Cerebellar cortex (tissue), 1 donor: Measurements from ENCODE around the gene TSPOAP1.

Experiments
- DNase-seq: peaks from one replicate; pipeline ENCODE4 v3.0.0-alpha.2; 2015; ENCODE audit warnings: low spot score

TSPOAP1 gene

DNA sequence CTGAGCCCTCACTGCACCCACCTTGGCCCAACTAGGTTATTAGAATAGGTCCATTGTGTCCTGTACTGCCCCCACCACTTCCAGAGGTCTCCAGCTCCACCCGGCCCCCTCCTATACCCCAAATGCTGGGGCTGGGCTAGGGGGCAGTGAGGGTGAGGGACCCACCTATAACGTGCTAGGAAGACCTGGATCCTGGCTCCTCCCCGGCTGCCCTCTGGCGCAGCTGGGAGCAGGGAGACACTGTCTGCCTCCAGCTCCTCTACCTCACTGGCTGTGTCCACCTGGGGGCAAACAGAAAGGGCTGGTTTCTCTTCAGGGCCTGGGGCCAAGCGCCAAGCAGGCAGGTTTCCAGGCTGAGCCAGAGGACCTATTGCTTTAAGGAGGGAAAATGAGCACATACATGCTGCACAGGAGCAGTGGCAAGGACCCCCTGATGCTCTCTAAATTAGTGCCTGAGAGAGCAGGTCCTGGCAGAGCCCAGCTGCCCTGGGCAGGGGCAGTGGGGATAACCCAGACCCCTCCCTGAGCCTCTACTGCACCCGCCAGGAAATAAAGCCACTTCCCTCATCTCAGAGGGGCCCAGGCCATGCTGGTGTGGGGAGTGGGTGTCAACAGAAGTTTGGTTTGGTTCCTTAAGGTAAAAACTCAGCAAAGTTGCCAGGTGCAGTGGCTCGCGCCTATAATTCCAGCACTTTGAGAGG lies 12.2 kb downstream of the TSPOAP1 start:
- no peak for DNase-seq

DNA sequence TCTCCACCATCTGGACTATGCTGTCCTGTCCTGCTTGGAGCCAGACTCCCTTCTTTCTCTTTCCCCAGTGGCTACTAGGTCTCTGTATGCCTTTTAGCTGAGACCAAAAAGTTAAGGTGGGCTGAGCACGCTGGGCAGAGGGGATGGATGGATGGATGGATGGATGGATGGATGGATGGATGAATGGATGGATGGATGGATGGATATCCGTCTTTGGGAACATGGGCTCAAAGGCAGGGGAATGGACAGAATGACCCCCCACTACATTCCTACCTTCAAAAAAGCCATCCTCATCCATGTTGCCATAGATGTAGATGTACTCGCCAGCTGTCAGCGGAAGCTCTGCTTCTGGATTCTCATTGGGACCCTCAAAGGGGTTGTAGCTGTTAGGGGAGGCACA lies 12.8 kb downstream of the TSPOAP1 start:
- no peak for DNase-seq

DNA sequence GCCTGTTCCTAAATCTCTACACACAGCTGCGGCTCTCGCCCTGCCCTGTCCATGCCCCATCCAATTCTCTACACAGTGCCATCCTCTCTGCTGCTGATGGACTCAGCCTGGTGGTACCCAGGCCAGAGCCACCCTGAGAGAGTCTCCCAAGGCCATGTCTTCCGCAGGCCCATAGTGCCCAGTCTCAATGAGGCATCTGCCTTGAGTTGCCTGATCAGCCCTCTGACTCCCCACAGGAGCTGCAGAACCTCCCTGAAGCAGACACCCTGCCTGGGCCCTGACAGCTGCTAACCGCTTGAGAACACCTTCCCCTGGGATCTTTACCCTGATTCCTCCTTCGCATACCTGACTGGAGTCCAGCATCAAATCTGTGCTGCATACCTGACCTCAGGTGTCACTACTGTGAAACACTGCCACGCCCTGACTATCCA lies 13.3 kb downstream of the TSPOAP1 start:
- DNase-seq = no peak

DNA sequence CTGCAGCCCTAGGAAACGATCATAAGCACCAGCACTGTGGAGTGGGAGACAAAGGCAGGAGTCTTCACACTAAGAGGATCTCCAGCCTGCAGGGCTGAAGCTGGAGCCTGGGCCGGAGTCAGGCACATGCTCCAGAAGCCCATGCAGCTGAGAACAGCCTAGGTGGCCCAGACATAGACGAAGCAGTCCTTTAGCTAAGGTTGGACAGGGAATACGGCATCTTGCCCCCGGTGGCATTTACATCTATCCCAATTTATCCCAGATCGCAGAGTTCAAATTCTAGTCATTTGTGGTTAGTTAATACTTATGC lies 13.9 kb downstream of the TSPOAP1 start:
- no peak for DNase-seq

DNA sequence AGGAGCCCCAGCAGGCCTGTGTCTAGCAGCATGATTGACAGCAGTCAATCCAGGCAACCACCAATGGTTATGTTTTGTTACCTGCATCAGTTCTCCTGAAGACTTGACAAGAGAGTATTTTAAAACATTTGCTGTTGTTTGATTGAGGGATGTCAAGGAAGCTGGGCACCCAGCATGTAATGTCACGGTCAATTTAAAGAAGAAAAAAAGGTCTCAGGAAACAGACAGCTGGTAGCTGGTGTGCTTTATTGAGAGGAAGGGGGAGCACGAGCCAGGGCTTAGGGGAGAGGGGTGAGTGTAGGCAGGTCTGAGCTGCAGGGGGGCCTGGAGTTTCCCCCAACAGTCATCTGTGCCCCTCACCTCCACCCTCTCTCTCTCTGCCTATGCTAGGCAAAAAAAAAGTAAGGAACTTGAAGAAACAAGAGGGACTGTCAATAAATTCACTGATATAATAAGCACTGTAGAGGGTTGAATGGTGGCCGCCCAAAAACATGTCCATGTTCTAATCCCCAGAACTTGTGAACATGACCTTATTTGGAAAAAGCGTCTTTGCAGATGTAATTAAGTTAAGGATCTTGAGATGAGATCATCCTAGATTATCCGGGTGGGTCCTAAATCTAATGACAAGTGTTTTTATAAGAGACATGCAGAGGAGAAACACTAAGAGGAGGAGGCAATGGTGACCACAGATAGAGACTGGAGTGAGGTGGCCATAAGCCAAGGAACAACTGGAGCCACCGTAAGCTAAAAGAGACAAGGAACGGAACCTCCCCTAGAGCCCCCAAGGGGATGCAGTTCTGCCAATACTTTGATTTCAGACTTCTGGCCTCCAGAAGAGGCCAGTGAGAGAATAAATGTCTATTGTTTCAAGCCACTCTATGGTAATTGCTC lies 14.5 kb downstream of the TSPOAP1 start:
- no peak for DNase-seq

DNA sequence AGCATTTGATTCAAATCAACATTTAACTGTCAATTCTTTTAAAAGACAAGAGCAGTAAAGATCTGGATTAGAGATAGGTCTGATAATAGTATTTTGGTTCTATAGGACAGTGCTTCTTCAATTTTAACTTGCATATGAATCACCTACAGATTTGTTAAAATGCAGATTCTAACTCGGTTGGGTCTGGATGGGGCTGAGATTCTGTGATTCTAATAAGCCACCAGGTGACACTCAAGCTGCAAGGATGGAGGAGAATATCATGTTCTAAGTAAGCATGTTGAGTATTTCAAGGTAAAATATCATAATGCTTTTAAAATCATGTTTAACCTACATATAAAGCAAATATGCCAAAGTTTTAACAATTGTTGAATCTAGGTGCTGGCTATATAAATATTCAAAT lies 15.8 kb downstream of the TSPOAP1 start:
- no peak for DNase-seq

DNA sequence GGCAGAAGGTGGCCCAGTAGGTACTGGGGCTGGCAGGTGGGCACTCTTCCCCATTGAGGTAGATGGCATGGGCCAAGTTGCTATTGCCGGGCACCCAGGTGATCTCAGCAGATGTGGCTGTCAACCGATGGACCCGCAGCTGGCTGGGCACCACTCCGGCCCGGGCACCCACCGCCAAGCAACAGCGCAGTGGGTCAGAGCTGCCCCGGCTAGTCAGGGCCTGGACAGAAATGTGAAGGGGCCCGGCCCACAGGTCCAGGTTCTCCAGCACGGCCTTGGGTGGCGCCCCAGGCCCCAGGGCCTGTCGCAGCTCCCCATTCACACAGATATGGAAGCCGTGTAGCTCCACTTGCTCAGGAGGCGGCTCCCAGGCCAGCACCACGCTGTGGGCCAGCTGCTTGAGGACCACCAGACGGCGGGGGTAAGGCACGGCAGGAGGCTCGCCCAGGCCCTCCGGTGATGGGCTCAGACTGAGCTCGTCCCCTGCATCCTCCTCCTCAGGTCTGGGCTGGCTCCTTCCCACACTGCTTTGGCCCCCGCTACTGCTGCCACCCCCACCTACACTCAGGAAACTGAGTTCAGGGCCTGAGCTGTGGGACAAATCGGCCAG lies 16.5 kb downstream of the TSPOAP1 start:
- no peak for DNase-seq

DNA sequence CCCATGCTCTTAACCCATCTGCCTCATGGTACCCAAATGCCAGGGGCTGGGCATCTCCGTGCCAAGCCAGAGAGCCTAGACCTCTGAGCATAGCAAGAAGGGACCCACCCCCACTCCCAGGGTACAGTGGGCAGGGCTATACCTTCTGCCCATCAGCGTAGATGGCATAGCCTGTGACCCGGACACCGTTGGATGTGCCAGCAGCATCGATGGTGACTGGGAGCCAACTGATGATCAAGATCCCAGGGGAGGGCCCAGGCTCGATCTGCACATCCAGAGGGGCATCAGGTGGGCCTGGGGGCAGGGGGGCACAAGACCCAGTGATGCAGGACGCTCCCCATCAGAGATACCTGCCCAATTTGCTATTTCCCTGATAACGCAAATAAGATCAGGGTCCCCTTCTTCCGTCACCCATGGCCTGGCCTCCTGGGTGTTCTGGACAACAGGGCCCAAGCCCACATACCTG lies 17.1 kb downstream of the TSPOAP1 start:
- no peak for DNase-seq

DNA sequence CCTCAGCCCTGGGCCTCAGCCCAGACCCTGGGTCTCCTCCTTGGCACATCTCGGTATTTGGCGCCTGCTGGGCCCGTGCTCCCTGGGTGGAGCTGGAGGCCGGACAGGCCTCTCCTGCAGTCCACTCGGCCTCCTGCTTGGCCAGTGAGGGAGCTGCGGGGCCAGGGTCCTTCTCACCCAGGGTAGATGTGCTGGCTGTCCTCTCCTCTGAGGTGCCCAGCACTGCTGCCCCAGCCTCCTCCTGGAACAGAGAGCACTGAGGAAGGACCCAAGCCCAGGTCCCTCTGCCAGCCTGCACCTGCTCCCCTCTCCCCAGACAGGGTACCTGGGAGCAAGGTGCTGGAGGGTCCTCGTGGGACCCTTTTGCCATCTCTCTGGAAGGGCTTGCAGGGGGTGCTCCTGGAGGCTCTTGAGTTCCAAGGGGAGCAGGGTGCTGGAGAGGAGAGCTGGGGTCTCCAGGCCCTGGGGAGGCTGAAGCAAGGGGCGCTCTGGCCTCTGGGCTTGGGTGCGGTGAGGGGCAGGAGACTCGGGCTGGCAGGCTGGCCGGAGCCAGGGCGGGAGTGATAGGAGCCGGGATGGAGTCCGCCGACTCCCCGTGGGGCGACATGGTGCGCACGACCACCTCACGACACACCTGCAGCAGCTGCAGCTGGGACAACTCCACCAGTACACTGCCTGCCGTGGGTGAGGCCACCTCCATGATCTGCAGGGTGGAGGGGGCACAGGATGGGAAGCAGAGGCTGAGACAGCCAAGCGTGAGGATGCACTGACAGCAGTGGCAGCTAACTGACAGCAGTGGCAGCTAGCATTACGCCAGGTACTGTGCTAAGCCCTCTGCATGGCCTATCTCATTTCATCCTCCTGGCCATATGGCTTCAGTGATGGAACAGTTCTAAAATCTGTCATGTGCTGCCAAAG lies 17.8 kb downstream of the TSPOAP1 start:
- peak; percentile 65 for DNase-seq

DNA sequence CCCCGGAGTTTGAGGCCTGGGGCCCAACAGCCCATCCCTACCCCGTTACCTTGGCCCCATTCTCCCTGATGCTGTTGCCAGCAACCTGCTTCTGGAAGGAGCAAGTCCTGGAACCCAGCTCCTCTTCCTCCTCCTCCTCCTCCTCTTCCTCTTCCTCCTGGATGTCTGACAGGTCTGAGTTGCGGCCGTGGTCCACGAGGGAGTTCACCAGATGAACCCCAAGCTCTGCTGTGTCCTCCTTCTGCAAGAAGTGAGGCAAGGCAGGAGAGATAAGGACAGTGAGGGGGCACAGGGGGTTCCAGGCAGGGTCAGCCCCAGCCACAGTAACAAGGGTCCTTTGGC lies 18.7 kb downstream of the TSPOAP1 start:
- DNase-seq = no peak

DNA sequence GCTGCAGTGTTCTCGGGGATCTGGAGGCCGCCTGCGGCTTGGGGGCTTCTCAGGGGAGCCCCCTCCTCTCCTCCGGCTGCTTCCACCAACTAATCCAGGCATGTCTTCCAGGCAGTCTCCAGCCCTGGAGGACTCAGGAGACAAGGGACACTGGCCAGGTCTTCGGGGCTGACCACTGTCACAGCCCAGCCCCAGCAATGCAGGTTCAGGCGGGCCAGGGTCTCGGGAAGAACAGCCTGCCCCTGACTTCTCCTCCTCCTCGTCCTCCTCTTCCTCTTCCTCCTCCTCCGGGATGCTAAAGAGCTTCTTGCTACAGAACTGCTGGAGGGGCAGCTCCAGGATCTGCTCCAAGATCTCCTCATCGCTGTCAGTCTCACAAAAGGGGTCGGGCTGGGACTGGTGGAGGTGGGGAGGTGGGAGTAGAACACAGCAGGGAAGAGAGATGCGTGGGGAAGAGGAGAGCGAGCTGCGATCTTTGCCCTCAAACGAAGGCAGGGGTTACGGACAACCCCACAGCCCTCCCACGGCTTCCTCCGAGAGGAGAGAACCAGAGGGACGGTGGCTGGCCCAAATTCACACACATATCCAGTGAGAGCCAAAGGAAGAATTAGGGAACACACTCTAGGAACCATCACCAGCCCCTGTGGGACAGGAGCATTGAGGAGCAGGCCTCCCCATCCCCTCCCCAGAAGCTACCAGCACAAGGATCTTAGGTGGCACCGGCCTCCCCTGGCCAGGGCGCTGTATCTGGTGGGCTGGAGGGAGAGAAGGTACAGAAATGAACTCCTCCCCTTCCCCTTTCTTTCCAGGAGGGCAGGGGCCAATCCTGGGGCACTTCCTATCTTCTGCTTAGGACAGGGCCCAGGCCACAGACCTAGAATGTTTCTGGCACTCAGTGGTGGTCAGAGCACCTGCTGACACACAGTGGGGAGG lies 19.3 kb downstream of the TSPOAP1 start:
- no peak for DNase-seq

DNA sequence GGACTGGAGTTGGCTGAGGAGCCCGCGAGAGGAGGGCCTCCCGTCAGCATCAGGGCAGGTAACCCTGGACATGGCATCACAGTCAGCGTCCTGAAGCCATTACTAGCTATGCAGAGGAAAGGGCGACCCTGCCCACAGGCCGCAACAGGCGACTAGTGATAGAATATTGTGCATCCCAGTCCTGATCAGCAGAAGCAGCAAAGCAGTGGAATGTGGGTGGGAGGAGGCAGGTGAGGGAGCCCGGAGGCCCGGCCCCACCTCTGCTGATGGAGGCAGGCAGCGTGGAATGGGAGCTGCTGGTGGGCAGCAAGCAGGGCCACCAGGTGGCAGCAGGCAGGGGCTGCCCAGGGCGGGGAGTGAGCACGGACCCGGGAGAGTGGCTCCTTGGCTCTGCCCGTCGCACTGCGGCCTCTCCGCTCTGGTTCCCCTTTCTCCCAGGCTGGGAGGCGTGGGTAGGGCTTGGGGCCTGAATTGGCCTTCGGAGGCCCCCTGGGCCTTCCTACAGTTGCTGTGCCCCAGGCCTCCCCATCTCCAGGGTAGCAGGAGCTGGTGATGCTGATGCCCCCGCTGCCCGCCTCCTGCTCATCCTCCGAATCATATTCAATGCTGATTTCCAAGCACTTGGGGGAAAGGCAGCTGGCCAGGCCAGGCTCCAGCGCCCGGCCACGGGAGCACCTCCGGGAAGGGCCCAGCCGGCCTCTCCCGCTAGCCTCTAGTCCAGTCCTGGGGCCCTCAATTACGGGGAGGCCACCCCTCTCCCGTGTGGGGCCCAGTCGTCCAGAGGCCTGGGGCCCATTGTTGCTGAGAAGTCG lies 20.2 kb downstream of the TSPOAP1 start:
- DNase-seq = no peak

DNA sequence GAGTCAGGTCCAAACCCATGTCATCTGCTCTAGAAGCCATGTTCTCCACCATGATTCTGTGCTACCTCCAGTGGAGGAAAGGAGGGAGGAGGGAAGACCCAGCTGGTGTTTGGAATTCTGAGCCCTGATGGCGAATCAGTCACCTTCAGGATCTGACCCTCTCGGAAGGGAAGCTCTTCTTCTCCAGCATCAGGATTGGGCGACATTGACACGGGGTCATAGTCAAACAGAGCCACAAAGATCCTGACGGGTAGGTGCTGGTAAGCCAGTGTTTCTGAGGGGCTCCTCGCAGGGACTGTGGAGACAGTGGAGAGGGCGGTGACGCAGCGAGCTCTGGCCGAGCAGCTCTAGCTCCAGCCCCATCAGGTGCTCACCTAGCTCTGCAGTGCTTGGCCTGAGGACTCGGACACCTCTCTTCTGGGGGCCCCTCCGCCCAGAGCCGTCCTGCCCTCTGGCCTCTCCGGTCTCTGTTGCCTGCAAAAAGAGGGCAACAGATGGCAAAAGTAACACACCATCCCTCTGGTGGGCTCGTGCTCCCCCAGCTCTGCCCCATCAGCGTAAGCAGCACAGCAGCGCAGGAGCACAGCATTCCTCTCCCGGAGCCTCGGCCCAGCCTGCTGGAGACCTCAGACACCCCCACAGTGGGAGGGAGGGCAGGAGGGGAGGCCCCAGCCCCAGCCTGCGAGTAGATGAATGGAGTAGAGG lies 21.0 kb downstream of the TSPOAP1 start:
- DNase-seq = no peak

DNA sequence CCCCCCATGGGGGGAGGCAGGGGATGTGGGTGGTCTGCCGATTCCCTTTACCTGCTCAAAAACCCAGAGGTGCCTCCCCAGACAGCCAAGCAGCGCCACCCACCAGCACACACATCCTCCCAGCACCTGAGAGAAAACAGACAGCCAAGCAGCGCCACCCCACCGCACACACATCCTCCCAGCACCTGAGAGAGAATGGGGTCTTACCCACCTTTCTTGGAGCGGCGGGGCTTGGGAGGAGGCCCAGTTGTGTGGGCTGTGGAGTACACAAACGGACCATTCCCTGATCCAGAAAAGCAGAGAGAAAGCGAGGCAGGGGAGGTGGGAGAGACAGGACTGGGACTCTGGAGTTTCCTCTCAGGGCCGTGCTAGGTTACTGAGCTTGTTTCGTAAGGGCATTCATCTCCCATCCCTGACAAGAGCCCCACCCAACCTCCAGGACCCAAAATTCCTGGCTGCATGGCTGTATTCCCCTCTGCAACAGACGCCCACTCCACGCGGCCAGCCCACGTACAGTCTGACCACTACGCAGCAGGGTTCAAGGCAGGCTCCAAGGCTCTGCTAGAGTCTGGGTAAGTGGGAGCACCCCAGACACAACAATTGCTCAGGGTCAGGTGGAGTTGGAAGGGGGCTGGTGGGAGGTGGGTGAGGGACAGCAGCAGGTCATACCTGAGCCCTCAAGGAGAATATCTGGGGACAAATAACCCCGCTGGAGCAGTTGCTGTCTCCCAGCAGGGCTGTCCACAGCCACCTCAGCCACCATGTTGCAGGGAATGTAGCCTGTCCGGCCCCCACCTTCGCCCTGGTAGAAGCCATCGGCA lies 22.3 kb downstream of the TSPOAP1 start:
- no peak for DNase-seq

DNA sequence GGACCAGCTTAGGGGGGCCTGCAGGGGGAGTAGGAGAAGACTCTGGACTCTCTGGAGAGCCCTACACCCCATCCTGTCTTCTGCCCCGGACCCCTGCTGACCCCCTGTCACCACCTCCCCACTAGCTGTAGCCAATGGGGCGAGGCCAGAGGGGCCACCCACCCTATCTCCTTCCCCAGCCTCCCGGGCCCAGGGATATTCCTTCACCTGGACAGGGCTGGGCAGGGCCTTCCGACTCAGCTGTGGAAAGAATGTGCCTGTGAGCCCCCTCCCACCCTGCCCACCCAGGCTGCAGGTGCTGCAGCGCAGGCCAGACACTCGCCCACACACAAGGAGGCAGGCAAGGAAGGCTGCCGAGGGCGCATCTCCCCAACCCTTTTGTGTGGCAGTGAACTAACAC lies 23.0 kb downstream of the TSPOAP1 start:
- DNase-seq = no peak

DNA sequence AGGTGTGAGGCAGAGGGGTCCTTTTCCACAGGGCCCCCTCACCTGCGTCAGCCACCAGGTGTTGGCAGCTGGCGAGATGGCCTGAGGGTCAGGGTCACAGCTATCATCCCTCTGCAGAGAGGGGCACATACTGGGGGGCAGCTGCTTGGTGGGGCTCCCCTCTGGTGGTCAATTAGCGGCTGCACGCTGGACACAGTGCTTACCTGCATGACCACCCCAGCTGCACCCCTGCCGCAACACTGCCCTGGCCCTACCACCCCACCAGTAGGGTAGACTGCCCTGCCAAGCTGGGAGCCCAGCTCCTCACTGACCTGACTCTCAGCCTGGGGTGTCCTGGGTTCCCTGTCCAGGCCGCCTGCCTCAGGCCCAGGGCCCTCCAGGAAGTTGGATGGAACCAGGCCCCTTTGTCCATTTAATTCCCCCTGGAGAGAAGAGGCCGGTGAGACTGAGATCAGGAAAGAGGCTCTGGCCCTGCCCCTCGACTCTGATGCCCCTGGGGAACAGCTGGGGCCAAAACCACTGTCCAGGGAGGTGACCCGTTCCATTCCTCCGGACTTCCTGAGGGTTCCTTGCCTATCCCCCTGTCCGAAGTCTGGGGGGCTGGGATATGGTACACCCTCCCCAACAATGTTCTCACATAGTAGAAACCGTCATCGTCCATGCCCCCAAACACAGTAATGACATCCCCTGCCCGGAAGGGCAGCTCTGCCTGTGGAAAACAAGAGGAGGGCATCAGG lies 23.7 kb downstream of the TSPOAP1 start:
- DNase-seq = no peak

DNA sequence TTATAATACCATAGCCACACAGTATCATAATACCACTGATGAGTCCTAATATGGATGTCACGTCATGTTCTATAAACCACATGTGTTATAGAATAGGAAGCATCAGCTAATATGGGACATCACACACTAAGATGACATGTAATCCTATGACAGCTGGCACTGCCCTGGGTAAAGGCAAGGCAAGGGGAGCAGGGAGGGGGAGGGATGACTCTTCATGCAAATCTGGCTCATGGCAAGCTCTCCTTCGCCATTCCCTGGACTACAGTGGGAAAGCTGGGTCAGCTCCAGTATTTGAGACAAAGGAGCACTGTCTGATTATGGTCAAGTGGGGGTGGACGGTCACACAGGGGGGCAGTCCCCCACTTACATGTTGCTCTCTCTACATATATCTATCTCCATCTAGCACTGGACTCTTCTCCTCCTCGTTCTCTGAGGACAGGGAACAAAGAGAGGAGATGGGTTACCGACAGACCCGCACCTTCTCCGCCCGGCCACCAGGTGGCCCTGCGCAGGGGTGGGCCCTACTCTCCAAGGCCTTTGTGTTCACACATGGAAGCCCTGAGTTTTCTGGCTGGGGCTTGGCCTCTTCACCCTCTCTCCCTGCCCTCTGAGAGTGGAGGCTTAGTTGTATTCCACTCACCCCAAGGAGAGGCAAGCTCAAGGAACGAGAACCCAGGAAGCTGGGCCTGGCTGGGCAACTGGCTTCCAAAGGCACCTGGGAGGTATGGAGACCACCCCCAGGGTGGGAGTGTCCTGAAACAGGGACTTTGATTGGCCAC lies 24.4 kb downstream of the TSPOAP1 start:
- peak; percentile 38 for DNase-seq
